Activated naive CD8-positive, alpha-beta T cell (primary cell): ENCODE results near the gene JMJD1C.

Source experiments
- H3K27ac Mint-ChIP-seq: one replicate; pipeline ENCODE4 v1.8.0; 2021; ENCODE audit warnings: mixed read lengths
- H3K27me3 Mint-ChIP-seq: one replicate; pipeline ENCODE4 v1.8.0; 2021; ENCODE audit warnings: mixed read lengths
- H3K36me3 Mint-ChIP-seq: one replicate; pipeline ENCODE4 v1.8.0; 2021; ENCODE audit warnings: mixed read lengths
- H3K4me1 Mint-ChIP-seq: one replicate; pipeline ENCODE4 v1.8.0; 2021; ENCODE audit warnings: low read depth, mixed read lengths
- H3K4me3 Mint-ChIP-seq: one replicate; pipeline ENCODE4 v1.8.0; 2021; ENCODE audit warnings: mild to moderate bottlenecking, mixed read lengths
- H3K9me3 Mint-ChIP-seq: one replicate; pipeline ENCODE4 v1.8.0; 2021; ENCODE audit warnings: low read depth, mixed read lengths

Gene JMJD1C

GRCh38 chr10:63197344-63198092 lies 268.3 kb downstream of the JMJD1C start:
- no peaks in the 10 kb centered on the region for H3K27me3 Mint-ChIP-seq
- no peak overlapping the region for H3K4me3 Mint-ChIP-seq
- H3K27ac Mint-ChIP-seq: peak overlapping the region; percentile 46
- peaks cover 2% of the 10 kb centered on the region for H3K4me1 Mint-ChIP-seq
- H3K36me3 Mint-ChIP-seq: peaks cover 16% of the 10 kb centered on the region
- no peaks in the 10 kb centered on the region for H3K9me3 Mint-ChIP-seq

GRCh38 chr10:63192826-63193225 lies 273.0 kb downstream of the JMJD1C start:
- H3K4me3 Mint-ChIP-seq: no peak overlapping the region
- H3K27ac Mint-ChIP-seq: peak overlapping the region; percentile 16
- no peaks in the 10 kb centered on the region for H3K4me1 Mint-ChIP-seq
- H3K9me3 Mint-ChIP-seq: no peaks in the 10 kb centered on the region
- H3K36me3 Mint-ChIP-seq: peaks cover 10% of the 10 kb centered on the region
- no peaks in the 10 kb centered on the region for H3K27me3 Mint-ChIP-seq

GRCh38 chr10:63175534-63175933 lies 290.2 kb downstream of the JMJD1C start:
- H3K4me3 Mint-ChIP-seq: no peak overlapping the region
- H3K36me3 Mint-ChIP-seq: peaks cover 13% of the 10 kb centered on the region
- H3K27me3 Mint-ChIP-seq: no peaks in the 10 kb centered on the region
- peak overlapping the region; percentile 93 for H3K27ac Mint-ChIP-seq
- H3K4me1 Mint-ChIP-seq: peaks cover 50% of the 10 kb centered on the region
- H3K9me3 Mint-ChIP-seq: no peaks in the 10 kb centered on the region

GRCh38 chr10:63173468-63174232 lies 292.1 kb downstream of the JMJD1C start:
- peak overlapping the region; percentile 93 for H3K27ac Mint-ChIP-seq
- H3K9me3 Mint-ChIP-seq: no peaks in the 10 kb centered on the region
- H3K36me3 Mint-ChIP-seq: peaks cover 16% of the 10 kb centered on the region
- peaks cover 61% of the 10 kb centered on the region for H3K4me1 Mint-ChIP-seq
- H3K4me3 Mint-ChIP-seq: peak overlapping the region; percentile 25
- no peaks in the 10 kb centered on the region for H3K27me3 Mint-ChIP-seq

GRCh38 chr10:63171926-63172325 lies 293.9 kb downstream of the JMJD1C start:
- no peaks in the 10 kb centered on the region for H3K27me3 Mint-ChIP-seq
- peaks cover 14% of the 10 kb centered on the region for H3K36me3 Mint-ChIP-seq
- no peaks in the 10 kb centered on the region for H3K9me3 Mint-ChIP-seq
- peaks cover 59% of the 10 kb centered on the region for H3K4me1 Mint-ChIP-seq
- H3K27ac Mint-ChIP-seq: peak overlapping the region; percentile 65
- no peak overlapping the region for H3K4me3 Mint-ChIP-seq

- Mint-ChIP-seq H3K27me3 (no peaks in the 10 kb centered on the region), H3K36me3 (peaks cover 14% of the 10 kb centered on the region), H3K9me3 (no peaks in the 10 kb centered on the region), H3K4me1 (peaks cover 58% of the 10 kb centered on the region), H3K4me3 (peak overlapping the region; percentile 25), H3K27ac (peak overlapping the region; percentile 65)
Observed at GRCh38 chr10:63171255-63171855, 294.4 kb downstream of the JMJD1C start.

- peak overlapping the region; percentile 81 for H3K27ac Mint-ChIP-seq
- peaks cover 14% of the 10 kb centered on the region for H3K36me3 Mint-ChIP-seq
- H3K27me3 Mint-ChIP-seq: no peaks in the 10 kb centered on the region
- no peaks in the 10 kb centered on the region for H3K9me3 Mint-ChIP-seq
- H3K4me3 Mint-ChIP-seq: no peak overlapping the region
- H3K4me1 Mint-ChIP-seq: peaks cover 53% of the 10 kb centered on the region
Observed at GRCh38 chr10:63169624-63170023, 296.2 kb downstream of the JMJD1C start.

- Mint-ChIP-seq H3K27me3 (no peaks in the 10 kb centered on the region), H3K4me1 (peaks cover 46% of the 10 kb centered on the region), H3K9me3 (no peaks in the 10 kb centered on the region), H3K4me3 (no peak overlapping the region), H3K27ac (peak overlapping the region; percentile 81), H3K36me3 (peaks cover 12% of the 10 kb centered on the region)
Observed at GRCh38 chr10:63168821-63169462, 296.8 kb downstream of the JMJD1C start.

GRCh38 chr10:63166742-63167258 lies 299.0 kb downstream of the JMJD1C start:
- Mint-ChIP-seq H3K9me3 (no peaks in the 10 kb centered on the region), H3K27me3 (no peaks in the 10 kb centered on the region), H3K36me3 (peaks cover 5% of the 10 kb centered on the region), H3K4me3 (no peak overlapping the region), H3K27ac (no peak overlapping the region), H3K4me1 (peaks cover 28% of the 10 kb centered on the region)

GRCh38 chr10:63165249-63165648 lies 300.5 kb downstream of the JMJD1C start:
- Mint-ChIP-seq H3K4me1 (peaks cover 18% of the 10 kb centered on the region), H3K27ac (no peak overlapping the region), H3K27me3 (no peaks in the 10 kb centered on the region), H3K9me3 (no peaks in the 10 kb centered on the region), H3K4me3 (no peak overlapping the region), H3K36me3 (peaks cover 5% of the 10 kb centered on the region)

DNA sequence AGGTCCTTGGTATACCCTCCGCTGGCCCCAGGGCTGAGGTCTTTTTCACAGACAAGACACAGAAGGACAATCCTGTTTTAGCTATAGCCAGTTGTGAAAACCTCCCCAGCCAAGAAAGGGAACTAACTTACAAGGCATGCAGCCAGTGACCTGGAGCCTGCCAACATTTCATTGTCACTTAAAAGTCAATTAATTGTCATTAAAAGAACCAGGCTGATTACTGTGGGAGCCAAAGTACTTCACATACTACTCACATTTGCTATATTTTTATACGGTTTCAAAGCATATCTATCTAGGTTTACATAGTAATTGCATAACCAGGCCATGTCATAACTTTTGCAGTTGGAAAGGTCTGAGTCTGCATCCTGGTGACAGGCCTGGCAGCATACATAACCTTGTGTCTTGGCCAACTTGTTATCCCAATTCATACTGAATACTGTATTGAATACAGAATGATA lies 301.6 kb downstream of the JMJD1C start:
- Mint-ChIP-seq H3K36me3 (peaks cover 5% of the 10 kb centered on the region), H3K27ac (peak overlapping the region; percentile 10), H3K4me3 (no peak overlapping the region), H3K27me3 (no peaks in the 10 kb centered on the region), H3K9me3 (no peaks in the 10 kb centered on the region), H3K4me1 (peaks cover 14% of the 10 kb centered on the region)

GRCh38 chr10:63161592-63161991 lies 304.2 kb downstream of the JMJD1C start:
- H3K9me3 Mint-ChIP-seq: no peaks in the 10 kb centered on the region
- H3K36me3 Mint-ChIP-seq: peaks cover 2% of the 10 kb centered on the region
- H3K4me1 Mint-ChIP-seq: peaks cover 6% of the 10 kb centered on the region
- peak overlapping the region; percentile 30 for H3K27ac Mint-ChIP-seq
- H3K27me3 Mint-ChIP-seq: no peaks in the 10 kb centered on the region
- no peak overlapping the region for H3K4me3 Mint-ChIP-seq

DNA sequence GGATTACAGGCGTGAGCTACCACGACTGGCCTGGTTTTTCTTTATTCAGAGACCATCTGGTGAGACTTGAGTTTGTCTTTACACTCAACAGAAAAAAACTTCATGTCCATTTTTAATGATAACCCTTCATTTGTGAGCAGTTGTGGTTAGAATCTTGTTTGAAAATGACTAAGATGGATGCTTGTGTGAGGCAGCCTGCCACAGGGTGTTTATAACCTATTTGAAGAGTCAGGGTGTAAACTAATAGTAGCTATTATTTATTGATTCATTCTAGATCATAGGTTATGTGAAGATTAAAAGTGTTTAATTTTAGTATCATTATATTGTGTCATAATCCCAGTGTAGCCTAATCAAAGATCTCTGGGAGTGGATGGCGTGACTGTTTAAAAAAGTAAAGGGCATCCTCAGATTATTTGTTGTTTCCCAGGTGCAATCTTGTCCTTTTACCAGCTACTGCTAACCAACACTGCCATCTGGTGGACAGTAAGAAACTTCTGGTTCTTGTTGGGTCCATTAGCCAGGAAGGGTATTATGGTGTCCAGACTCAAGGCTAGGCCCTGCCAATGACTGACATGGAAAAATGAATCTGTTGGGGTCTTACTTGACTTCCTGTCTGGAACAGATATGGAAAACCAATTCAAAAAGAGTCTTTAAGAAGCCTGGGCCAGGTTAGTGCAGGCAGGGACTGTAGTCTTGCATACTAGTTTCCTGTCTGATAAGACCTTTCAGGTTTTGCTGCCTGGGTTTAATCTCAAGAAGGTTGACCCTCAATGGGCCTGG lies 307.7 kb downstream of the JMJD1C start:
- no peaks in the 10 kb centered on the region for H3K36me3 Mint-ChIP-seq
- peaks cover 6% of the 10 kb centered on the region for H3K4me1 Mint-ChIP-seq
- H3K9me3 Mint-ChIP-seq: no peaks in the 10 kb centered on the region
- no peak overlapping the region for H3K27ac Mint-ChIP-seq
- H3K27me3 Mint-ChIP-seq: no peaks in the 10 kb centered on the region
- no peak overlapping the region for H3K4me3 Mint-ChIP-seq

DNA sequence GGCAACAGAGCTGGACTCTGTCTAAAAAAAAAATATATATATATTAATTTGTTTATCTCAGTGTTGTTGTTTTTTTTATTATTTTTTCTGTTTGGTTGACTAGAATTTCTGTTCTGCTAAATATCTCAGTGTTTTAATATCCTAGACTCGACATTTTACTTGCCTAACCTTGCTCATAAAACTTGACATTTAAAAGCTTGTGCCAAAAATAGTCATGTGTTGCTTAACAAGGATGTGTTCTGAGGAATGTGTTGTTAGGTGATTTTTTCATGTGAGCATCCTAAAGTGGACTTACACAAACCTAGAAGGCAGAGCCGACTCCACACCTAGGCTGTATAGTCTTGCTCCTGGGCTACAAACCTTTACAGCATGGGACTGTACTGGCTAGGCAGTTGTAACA lies 309.5 kb downstream of the JMJD1C start:
- Mint-ChIP-seq H3K4me1 (no peaks in the 10 kb centered on the region), H3K27ac (peak overlapping the region; percentile 34), H3K4me3 (no peak overlapping the region), H3K27me3 (no peaks in the 10 kb centered on the region), H3K36me3 (no peaks in the 10 kb centered on the region), H3K9me3 (no peaks in the 10 kb centered on the region)
